PC-9 (cell line): ENCODE measurements around the gene C10orf71.

Source experiments
- CTCF ChIP-seq: fragments of 200-600 bp; sonication (generic); conservative IDR thresholded peaks from 2 replicates; pipeline ENCODE4 v1.6.1; 2017; ENCODE audit warnings: mixed run types, antibody characterized with exemption, mild to moderate bottlenecking, moderate library complexity
- EZH2 ChIP-seq: fragments of 200-600 bp; sonication (generic); IDR thresholded peaks from 2 replicates; pipeline ENCODE4 v1.8.0; 2017; ENCODE audit warnings: antibody characterized with exemption, low read depth

- TF ChIP-seq CTCF = no peak
- TF ChIP-seq EZH2 = no peak
Measured at GRCh38 chr10:49273626-49274025, 25.3 kb upstream of the C10orf71 start.
